GM12878 (cell line): ENCODE data around the gene RAB7B. TPM values are rescaled to one million over a fixed set of nuclear protein-coding genes. Genes with fewer than 3 reads are reported as not detected.

Source experiments
- ATAC-seq: fragments of 200-7000 bp; cut with Tn5 transposase; 3 replicates; pipeline ENCODE4 v1.9.1; 2020; ENCODE audit warnings: mild to moderate bottlenecking, moderate library complexity
- BruUV-seq: library from RNA; stranded (reverse); fragments of 400-500 nt; replicated peaks from 2 replicates; lab custom pipeline; 2021; lab: Mats Ljungman, UMichigan
- CTCF ChIA-PET: fragments of 300-600 bp; sonication (Branson Sonifier 250); formaldehyde crosslinking; extraction: SDS; loops from one replicate; lab custom pipeline; 2021; ENCODE audit warnings: inconsistent platforms; lab: Yijun Ruan, JAX
- POLR2A ChIA-PET: fragments of 350-600 bp; formaldehyde crosslinking; extraction: SDS; loops from one replicate; lab custom pipeline; 2021; ENCODE audit warnings: inconsistent platforms; lab: Charles Lee
- RAD21 ChIA-PET: fragments of 300-600 bp; sonication (Branson Sonifier 250); formaldehyde crosslinking; loops from one replicate; lab custom pipeline; 2023; ENCODE audit warnings: antibody characterized with exemption; ENCODE audit not compliant: unreplicated experiment; lab: Charles Lee
- SMC1A ChIA-PET: fragments of 300-600 bp; sonication (Branson Sonifier 250); formaldehyde crosslinking; loops from one replicate; lab custom pipeline; 2023; ENCODE audit not compliant: unreplicated experiment, uncharacterized antibody; lab: Charles Lee
- DNase-seq: peaks from one replicate; pipeline ENCODE4 v3.0.0-alpha.2; 2011; ENCODE audit warnings: low read depth, low spot score
- FAIRE-seq: peaks from 3 replicates; lab custom pipeline; 2011; peaks lifted over from hg19 to GRCh38; lab: Jason Lieb, UNC
- H2AFZ ChIP-seq: 2 replicates; pipeline ENCODE4 v1.6.0; 2011; ENCODE audit warnings: low read depth, low read length, control low read depth; ENCODE audit not compliant: control insufficient read depth
- H3K27ac ChIP-seq: 2 replicates; pipeline ENCODE4 v1.5.1; 2011; ENCODE audit warnings: control low read depth; ENCODE audit not compliant: control insufficient read depth, insufficient read depth
- H3K27me3 ChIP-seq, 2 experiments: replicated peaks in 1 of 2; 2 replicates each; pipeline versions ENCODE4 v1.6.0 to v1.6.1; 2011; ENCODE audit warnings: low read length in 1 of 2; ENCODE audit not compliant: control insufficient read depth in 2 of 2, insufficient read depth in 2 of 2
- H3K36me3 ChIP-seq, 2 experiments: 2 replicates each; pipeline ENCODE4 v1.5.1; 2011; ENCODE audit warnings: low read length in 1 of 2; ENCODE audit not compliant: control insufficient read depth in 2 of 2, insufficient read depth in 2 of 2
- H3K4me1 ChIP-seq: 2 replicates; pipeline ENCODE4 v1.6.1; 2011; ENCODE audit warnings: mild to moderate bottlenecking, low read length, moderate library complexity, mixed read lengths; ENCODE audit not compliant: control insufficient read depth, insufficient read depth
- H3K4me2 ChIP-seq: 2 replicates; pipeline ENCODE4 v1.6.0; 2011; ENCODE audit warnings: control low read depth; ENCODE audit not compliant: control insufficient read depth, insufficient read depth
- H3K4me3 ChIP-seq: fragments of 200-600 bp; sonication (generic); 2 replicates; pipeline ENCODE4 v1.5.1; 2016
- H3K79me2 ChIP-seq: 2 replicates; pipeline ENCODE4 v1.6.0; 2011; ENCODE audit warnings: low read length; ENCODE audit not compliant: control insufficient read depth, insufficient read depth
- H3K9ac ChIP-seq: 2 replicates; pipeline ENCODE4 v1.8.0; 2011; ENCODE audit warnings: low read length, control low read depth, mixed read lengths; ENCODE audit not compliant: control insufficient read depth, insufficient read depth
- H3K9me3 ChIP-seq: replicated peaks from 3 replicates; pipeline ENCODE4 v1.5.1; 2011; ENCODE audit warnings: mild to moderate bottlenecking, low read length; ENCODE audit not compliant: control insufficient read depth, insufficient read depth
- H4K20me1 ChIP-seq: 2 replicates; pipeline ENCODE4 v1.6.0; 2011; ENCODE audit not compliant: control insufficient read depth, insufficient read depth
- FOXM1 ChIP-seq: IDR thresholded peaks from 2 replicates; pipeline ENCODE4 v1.6.1; 2012; ENCODE audit warnings: low read depth, mild to moderate bottlenecking, inconsistent platforms, low read length, moderate library complexity
- HDAC2 ChIP-seq: fragments of 200-600 bp; sonication (generic); IDR thresholded peaks from 2 replicates; pipeline ENCODE4 v1.6.1; 2017
- SPI1 ChIP-seq: IDR thresholded peaks from 2 replicates; pipeline ENCODE4 v1.6.1; 2011; ENCODE audit warnings: low read depth, mild to moderate bottlenecking, low read length, moderate library complexity, borderline replicate concordance; ENCODE audit not compliant: insufficient read depth
- SUZ12 ChIP-seq: fragments of 200-600 bp; sonication (generic); IDR thresholded peaks from one replicate; pipeline ENCODE4 v1.6.1; 2018; ENCODE audit warnings: antibody characterized with exemption, mild to moderate bottlenecking; ENCODE audit not compliant: unreplicated experiment
- WRNIP1 ChIP-seq: IDR thresholded peaks from 2 replicates; pipeline ENCODE4 v1.6.1; 2011; ENCODE audit warnings: low read depth, low read length, improper control_type of control experiment, borderline replicate concordance
- ZNF274 ChIP-seq: IDR thresholded peaks from one replicate; pipeline ENCODE4 v1.8.0; 2011; ENCODE audit not compliant: insufficient read length, insufficient read depth
- WGBS: methylation state at CpG from one replicate; pipeline ENCODE4 v1.1.6; 2016; ENCODE audit warnings: low lambda C conversion rate; ENCODE audit not compliant: insufficient replicate concordance, insufficient coverage; ENCODE audit errors: missing lambda C conversion rate; 5-methylcytosine and 5-hydroxymethylcytosine counted together
- in situ Hi-C: fragments of 300-500 bp; cut with MboI; formaldehyde crosslinking; loops from 9 replicates; pipeline ENCODE4 v1.14.3; 2018; ENCODE audit warnings: mixed read lengths
- intact Hi-C: fragments of 100-400 bp; cut with micrococcal nuclease; formaldehyde crosslinking; loops from one replicate; pipeline ENCODE4 v1.14.2; 2022; ENCODE audit not compliant: unreplicated experiment
- polyA plus RNA-seq, 11 experiments: library from polyadenylated mRNA; depleted of rRNA in 4 of 11; unstranded in 6 of 11; stranded (reverse) in 5 of 11; fragments of >200 nt; fragmentation: Nextera tagmentation in 4 of 11; fragmentation: Illumina TruSeq in 1 of 11; extraction: Ambion mirVana in 4 of 11; extraction: Trizol in 1 of 11; gene quantifications; 1 replicate in 1 of 11; 2 replicates in 10 of 11; pipeline versions ENCODE4 v1.2.1 to v1.2.3, GENCODE V29; 2011 to 2016; ENCODE audit warnings: inconsistent platforms in 2 of 11, missing spikeins in 2 of 11, low read depth in 1 of 11
- total RNA-seq, 4 experiments: library from RNA; depleted of rRNA in 3 of 4; stranded (reverse); fragments of >200 nt in 3 of 4; fragmentation: Illumina TruSeq in 1 of 4; extraction: Trizol in 1 of 4; gene quantifications; 2 replicates each; pipeline versions ENCODE4 v1.2.1 to v1.2.3, GENCODE V29; 2013 to 2021
- TF ChIP-seq, protein P1 (sequence below): IDR thresholded peaks from 2 replicates; pipeline ENCODE4 v1.6.1; 2011; ENCODE audit warnings: borderline replicate concordance, low read depth, mild to moderate bottlenecking, moderate library complexity, mixed read lengths, low read length; ENCODE audit not compliant: insufficient read depth; ENCODE audit errors: extremely low read length

RAB7B gene
- total and polyA plus RNA-seq, 10 of the 15 experiments (the other 5 are each of a cell fraction or from before 2014, with no cell fraction given) = 0.09 TPM; not detected in 9

DNA sequence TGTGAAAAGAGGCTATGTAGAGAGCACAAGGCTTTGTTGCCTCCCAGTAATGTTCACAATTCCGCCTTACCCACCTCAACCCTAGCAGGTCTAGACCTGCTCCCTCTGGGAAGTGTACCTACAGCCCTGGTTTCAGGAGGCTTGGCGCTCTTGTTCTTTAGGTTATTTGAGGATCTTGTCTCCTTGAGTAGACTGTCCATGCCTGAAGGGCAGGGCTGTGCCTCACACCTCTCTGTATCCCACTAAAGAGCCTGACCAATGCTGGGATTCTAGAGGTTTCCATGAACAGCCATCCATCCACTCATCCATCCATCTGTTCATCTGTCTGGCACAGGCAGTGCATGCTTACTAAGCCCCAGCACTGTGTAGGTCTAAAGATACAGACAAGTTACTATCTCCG, 1.0 kb downstream of the RAB7B start:
- TF ChIP-seq, protein P1, sequence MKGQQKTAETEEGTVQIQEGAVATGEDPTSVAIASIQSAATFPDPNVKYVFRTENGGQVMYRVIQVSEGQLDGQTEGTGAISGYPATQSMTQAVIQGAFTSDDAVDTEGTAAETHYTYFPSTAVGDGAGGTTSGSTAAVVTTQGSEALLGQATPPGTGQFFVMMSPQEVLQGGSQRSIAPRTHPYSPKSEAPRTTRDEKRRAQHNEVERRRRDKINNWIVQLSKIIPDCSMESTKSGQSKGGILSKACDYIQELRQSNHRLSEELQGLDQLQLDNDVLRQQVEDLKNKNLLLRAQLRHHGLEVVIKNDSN = no peak
- no peak for TF ChIP-seq FOXM1
- no peak for TF ChIP-seq HDAC2
- ATAC-seq = no peak
- Histone ChIP-seq H3K9me3 (no peaks in the 10 kb centered on the region), H3K27me3 (0 out of 4 replicates have a peak, but pooled peaks cover 0 to 3% of the 10 kb centered on the region in 2 experiments), H3K9ac (no peak overlapping the region), H2AFZ (no peak overlapping the region), H3K27ac (no peak overlapping the region), H3K79me2 (no peaks in the 10 kb centered on the region), H3K4me2 (no peak overlapping the region), H4K20me1 (no peaks in the 10 kb centered on the region), H3K4me1 (peaks cover 12% of the 10 kb centered on the region), H3K4me3 (no peak overlapping the region), H3K36me3 (no peaks in the 10 kb centered on the region)
- ChIA-PET POLR2A (no interaction called here), CTCF (interaction anchor here (1.3 kb wide), 1 partner anchor 25 kb away, joined by 6 read pairs; no protein-coding TSS in a partner anchor), RAD21 (no interaction called here), SMC1A (no interaction called here)
- 83% methylated on average over 3 of the region's 3 CpGs for WGBS
- no peak for DNase-seq
- FAIRE-seq = no peak
- intact Hi-C loops (no loop called here), in situ Hi-C loops (no loop called here)
- BruUV-seq = no TSS peak

DNA sequence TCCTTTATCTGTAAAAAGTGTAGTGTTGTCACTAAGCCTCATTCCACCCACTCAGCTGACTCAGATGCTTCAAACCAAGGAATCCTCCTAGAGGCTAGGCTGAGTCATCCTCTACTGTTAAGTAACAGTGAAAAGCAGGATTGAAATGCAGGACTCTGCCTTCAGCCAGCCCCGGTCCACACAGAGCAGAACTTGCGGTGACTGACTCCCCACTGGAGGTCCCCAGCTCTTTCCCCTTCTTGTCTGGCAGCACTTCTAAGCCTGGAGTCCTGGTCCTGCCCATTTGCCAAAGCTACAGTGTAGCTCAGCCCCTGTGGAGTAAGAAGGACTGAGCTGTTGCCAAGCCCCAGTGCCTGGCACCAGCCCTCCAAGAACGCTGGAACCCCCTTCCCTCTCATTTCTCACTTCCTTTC, 1.7 kb downstream of the RAB7B start:
- no peaks in the 10 kb centered on the region for H3K36me3 ChIP-seq
- CTCF ChIA-PET = interaction anchor here (1.3 kb wide), 1 partner anchor 24 kb away, joined by 6 read pairs; no protein-coding TSS in a partner anchor
- SMC1A ChIA-PET = no interaction called here
- POLR2A ChIA-PET = interaction anchor here (0.7 kb wide), 2 partner anchors 22 to 400 kb away, joined by 3 read pairs; no protein-coding TSS in a partner anchor
- in situ Hi-C loops = no loop called here
- no peak overlapping the region for H3K4me3 ChIP-seq
- no peaks in the 10 kb centered on the region for H3K79me2 ChIP-seq
- no peak for FAIRE-seq
- 48% methylated on average over 3 of the region's 3 CpGs for WGBS
- H3K9me3 ChIP-seq = no peaks in the 10 kb centered on the region
- no peak overlapping the region for H3K4me2 ChIP-seq
- no peaks in the 10 kb centered on the region for H4K20me1 ChIP-seq
- RAD21 ChIA-PET = no interaction called here
- no peak for TF ChIP-seq ZNF274
- TF ChIP-seq FOXM1 = no peak
- 0 out of 2 replicates have a peak, but pooled peaks have one; percentile 24 for TF ChIP-seq SPI1
- TF ChIP-seq WRNIP1 = no peak
- no peak for TF ChIP-seq SUZ12
- TF ChIP-seq, all 136 proteins: peak for 1
- Histone ChIP-seq H3K27me3 (0 out of 4 replicates have a peak, but pooled peaks cover 0 to 3% of the 10 kb centered on the region in 2 experiments), H3K9ac (no peak overlapping the region), H3K4me1 (peaks cover 12% of the 10 kb centered on the region), H2AFZ (no peak overlapping the region), H3K27ac (no peak overlapping the region)
- DNase-seq = no peak
- ATAC-seq = no peak
- BruUV-seq = no TSS peak
- intact Hi-C loops = no loop called here
